Stimulated activated CD8-positive, alpha-beta memory T cell treated with anti-CD3 and anti-CD28 coated beads, Interleukin-15, amount 100 ng/mL, for 4 hours (primary cell): ENCODE data around the gene UBE2Z.
"Not testable (repeated sequence)": the region's sequence is repeated elsewhere in the genome, so short reads cannot be mapped to it uniquely, and the experiment has no call there.

ENCODE experiments used
- DNase-seq, 2 donors: peaks; one replicate each; pipeline ENCODE4 v3.0.0-alpha.2; 2020; ENCODE audit warnings: low read depth in 2 of 2

Gene UBE2Z

GRCh38 chr17:48908047-48908843 is at the start of gene UBE2Z:
Gene UBE2Z (plus strand): TSS chr17:48908407. CDS start chr17:48908504, 97 bp downstream.
- peak; percentile 77 to 80 for DNase-seq

GRCh38 chr17:48860034-48860433 is 48.2 kb upstream of the UBE2Z start:
- no peak for DNase-seq

DNA sequence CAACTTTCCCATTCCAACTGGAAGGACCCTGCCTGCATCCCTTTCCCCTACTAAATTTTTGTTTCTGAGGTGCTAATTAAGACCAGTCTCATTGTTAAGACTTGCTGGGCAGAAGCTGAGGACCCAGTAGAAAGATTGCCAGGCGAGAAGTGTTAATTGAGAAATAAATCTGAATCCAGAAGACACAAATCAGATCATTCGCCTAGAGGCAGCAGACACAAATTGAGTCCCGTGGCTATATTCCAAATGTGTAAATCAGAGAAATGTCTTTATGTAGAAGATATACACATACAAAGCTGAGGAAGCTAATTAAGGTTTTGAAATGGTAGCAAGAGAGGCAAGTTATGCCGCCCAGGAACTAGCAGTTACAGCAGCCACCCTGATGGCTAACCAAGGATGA is 47.8 kb upstream of the UBE2Z start:
- no peak for DNase-seq

DNA sequence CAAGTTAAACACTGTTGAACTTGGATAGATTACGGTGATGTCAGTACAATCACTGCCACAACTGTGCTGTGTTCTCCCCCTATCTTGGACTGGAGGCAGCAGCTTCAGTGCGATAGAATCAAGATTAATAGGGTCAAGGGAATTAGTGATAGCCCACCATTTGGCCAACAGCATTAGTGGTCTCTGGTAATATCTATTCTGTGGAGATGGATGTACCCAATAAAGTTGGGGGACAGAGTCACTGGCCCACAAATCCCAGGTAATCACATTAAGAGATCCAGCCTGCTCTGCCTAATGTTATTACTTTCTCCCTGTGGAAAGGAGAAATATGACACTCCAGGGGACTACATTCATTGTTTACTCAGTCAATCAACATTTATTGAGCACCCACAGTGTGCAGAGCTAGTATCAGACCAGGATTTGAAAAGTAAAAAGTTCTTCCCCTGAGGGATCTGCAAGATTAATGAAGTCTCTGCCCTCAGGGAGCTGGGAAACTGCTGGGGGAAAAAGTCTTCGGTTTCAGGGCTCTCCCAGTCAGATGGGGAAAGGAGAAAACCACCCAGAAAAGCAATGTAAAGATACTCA is 39.2 kb upstream of the UBE2Z start:
- no peak for DNase-seq

GRCh38 chr17:48869821-48870318 is 38.3 kb upstream of the UBE2Z start:
- no peak for DNase-seq

- no peak for DNase-seq
Observed at GRCh38 chr17:48871035-48871550, 37.1 kb upstream of the UBE2Z start.

DNA sequence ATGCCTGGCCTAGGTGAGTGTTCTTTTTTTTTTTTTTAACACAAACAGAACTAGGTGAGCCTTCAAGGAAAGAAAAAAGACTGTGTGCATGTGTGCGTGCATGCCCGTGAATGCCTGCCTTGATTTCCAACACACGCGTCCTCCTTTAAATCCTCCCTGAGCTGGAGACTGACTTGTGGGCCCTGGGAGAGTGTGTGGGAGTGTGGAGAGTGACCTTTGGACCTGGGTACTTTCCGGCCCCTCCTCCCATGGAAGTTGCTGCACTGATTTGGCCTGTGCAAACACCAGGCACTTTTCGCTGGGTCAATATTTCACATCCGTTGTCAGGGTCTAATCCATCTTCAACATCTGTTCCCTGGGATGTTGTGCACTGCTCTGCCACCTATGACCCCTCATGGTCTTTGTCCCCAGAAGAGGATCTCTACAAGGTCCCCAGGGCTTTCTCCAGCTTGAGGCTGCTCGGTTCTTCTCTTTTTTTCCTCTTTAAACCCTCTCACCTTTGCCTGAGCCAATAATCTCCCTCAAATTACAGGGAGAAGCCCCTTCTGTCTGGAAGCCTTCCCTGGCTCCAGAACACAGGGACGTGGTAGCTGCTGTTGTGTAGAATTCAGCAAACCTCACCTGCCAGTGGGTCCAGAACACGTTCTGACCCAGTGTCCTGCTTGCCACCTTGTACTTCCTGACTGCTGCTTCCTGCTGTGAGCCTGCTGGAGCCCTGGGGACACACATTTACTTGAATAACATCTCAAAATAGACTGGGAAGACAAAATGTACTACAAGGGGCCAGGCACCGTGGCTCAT is 36.5 kb upstream of the UBE2Z start:
- DNase-seq = no peak

DNA sequence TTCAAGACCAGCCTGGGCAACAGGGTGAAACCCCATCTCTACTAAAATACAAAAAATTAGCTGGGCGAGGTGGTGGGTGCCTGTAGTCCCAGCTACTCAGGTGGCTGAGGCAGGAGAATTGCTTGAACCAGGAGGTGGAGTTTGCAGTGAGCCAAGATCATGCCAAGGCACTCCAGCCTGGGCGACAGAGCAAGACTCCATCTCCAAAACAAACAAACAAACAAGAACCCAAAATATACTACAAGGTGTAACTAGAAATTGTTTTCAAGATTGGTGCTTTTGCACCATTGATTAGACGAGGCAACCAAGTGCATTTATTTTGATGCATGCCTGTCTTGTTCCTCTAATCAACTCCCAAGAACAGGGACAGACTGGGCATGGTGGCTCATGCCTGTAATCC is 35.8 kb upstream of the UBE2Z start:
- DNase-seq = not testable (repeated sequence)

GRCh38 chr17:48873209-48873608 is 35.0 kb upstream of the UBE2Z start:
- DNase-seq = no peak

DNA sequence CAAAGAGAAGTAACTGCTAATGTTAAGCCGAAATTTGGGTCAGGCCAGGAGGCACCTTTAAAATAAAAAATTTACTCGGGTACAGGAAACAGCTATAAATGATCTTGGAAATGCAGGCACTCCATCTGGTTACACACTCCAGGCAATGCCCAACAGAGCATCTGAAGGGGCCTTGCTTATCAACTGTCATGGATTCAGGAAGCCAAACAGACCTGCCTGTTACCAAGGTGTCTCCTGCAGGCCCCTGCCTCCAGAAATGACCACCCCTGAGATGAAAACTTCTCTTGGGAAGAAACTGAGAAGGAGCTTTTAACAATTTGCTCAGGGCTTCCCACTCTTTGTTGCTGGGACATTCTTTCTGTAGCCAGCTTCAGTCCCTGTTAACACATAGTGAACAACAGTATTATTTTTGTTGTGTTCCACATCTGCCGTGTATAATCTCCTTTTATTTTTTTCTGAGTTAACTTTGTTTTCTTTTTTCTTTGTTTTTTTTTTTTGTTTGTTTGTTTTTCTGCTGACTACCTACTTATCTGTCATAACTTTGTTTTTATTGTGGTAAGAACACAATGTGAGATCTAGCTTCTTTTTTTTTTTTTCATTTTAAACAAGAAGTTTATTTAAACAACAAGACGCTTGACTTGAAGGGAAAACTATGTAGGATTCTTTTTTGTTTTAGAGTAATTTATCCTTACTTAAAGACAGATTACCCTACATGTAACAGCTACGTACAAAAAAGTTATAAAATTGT is 34.3 kb upstream of the UBE2Z start:
- DNase-seq = no peak

DNA sequence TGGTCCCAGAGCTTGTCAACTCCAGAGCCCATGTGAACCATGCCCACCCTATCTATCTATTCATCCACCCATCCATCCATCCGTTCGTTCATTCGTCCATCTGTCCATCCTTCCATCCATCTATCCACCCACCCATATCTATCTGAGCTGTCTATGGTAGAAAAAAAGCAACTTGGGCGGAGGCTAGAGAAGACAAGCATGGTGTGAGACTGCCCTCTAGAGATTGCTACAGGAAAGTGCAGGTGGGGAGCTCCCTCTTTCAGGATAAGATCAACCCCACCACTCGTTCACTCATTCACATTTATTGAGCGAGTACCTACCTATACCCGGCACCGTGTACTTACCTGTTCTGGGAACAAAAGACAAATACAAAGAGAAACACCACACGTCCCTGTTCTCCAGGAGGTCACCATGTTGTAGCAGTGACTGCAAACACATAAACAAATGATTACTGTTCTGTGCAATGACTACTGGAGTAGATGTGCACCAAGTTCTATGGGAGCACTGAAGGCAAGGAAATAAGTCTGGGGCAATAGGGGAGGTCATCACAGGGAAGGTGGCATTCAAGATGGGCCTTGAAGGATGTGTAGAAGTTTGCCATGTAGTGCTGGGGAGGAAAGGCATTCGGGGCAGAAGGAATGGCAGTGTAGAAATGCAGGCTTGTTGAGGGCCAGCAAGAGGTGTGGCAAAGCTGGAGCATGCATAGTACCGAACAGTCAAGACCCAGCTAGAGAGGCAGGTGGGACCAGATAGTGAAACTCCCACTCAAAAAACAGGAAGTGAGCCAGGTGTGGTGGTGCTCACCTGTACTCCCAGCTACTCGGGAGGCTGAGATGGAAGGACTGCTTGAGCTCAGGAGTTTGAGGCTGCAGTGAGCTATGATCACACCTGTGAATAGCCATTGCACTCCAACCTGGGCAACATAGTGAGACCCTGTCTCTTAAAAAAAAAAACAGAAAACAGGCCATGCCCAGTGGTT is 29.0 kb upstream of the UBE2Z start:
- peak in 1 of 2 donors; percentile 37 for DNase-seq

DNA sequence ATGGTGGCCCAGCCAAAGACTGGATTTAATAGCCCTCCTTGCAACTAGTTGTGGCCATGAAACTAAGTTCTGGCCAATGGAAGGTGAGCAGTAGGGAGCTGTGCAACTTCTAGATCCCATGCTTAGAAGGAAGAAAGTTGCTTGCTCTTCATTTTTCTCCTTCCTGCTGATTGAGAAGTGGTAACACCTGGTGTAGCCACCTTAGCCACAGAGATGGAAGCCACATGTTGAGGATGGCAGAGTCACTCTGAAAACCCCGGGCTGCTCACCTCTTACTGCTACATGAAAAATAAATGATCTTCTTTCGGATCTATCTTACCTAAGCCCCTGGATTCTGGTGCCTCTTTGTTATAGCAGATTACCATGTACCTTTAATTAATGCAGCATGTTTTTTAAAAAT is 25.9 kb upstream of the UBE2Z start:
- no peak for DNase-seq

DNA sequence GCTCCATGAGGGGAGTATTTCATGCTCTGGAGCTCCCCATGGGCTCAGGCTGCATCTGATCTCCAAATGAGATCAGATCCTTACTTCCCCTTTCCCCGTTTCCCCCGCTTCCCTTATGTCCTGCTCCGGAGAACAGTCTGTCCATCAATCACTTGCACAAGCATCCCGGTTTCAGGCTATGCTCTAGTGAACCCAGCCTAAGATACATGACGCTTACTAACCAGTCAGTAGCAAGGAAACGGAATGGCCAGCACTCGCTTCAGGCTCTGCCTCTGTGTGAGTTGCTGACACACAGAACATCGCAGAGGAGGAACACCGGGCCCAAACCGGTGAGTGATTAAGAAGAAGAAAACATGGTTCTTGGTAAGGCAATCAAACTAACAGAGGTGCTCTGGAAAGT is 25.0 kb upstream of the UBE2Z start:
- no peak for DNase-seq

DNA sequence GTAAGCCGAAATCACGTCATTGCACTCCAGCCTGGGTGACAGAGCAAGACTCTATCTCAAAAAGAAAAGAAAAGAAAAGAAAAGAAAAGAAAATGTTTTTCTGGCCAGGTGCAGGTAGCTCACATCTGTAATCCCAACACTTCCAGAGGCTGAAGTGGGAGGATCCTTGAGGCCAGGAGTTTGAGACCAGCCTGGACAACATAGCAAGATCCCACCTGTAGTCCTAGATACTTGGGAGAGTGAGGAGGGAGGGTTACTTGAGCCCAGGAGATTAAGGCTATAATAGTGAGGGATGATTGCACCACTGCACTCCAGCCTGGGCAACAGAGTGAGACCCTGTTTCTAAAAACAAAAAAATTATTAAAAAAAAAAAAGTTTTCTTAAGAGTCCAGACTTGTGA is 18.1 kb upstream of the UBE2Z start:
- DNase-seq = no peak

DNA sequence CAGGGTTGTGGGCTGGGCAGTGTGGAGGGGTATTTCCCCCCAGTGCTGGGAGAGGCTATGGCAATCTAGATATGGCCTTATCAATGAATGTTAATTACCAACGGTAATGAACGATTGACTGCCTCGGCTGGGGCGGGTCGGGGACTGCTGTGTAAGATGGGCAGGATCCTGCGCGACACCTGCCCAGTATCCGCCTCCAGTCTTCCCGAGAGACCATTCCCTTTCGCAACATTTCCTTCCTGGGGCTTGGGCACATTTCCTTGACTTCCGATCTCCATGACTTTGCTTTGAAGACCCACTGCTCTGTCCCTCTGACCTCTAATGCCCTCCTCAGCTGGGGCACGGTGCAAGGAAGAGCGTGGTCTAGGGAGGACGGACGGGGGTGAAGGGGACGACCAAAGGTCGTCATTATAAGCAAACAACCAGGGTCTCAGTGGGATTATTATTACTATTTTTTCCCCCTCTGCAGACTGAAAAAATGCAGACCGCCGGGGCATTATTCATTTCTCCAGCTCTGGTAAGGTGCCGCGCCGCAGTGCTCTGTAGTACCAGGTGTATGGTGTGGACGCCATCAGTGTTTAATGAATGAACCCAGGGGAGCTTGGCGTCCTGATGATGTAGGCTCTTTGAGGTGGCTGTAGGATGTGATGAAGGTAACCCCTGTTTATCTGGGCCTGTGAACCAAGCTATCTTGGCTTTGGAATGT is 15.1 kb upstream of the UBE2Z start:
- DNase-seq = no peak

GRCh38 chr17:48893646-48894508 is 14.3 kb upstream of the UBE2Z start:
- no peak for DNase-seq

- no peak for DNase-seq
Observed at GRCh38 chr17:48894886-48895285, 13.3 kb upstream of the UBE2Z start.

- DNase-seq = no peak
Observed at GRCh38 chr17:48901241-48901640, 7.0 kb upstream of the UBE2Z start.

DNA sequence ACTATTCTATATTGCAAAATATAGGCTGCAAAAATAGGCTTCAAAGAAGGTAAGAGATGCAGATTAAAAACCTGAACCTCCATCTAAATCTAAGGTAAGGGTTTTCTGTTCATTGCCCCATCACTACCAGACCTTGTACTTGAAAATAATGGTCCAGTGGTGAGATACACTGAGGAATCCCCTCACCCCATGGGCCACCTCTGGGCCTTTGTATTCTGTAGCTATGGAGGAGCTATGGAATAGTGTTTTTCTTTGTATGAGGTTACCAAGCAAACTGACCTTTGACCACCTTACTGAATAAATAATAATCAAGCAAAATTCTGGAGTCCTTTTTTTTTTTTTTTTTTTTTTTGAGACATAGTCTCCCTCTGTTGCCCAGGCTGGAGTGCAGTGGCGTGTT is 4.8 kb upstream of the UBE2Z start:
- no peak for DNase-seq
